NT2/D1 (cell line): ENCODE data around the gene ANGPTL5.

Source experiments
- SUZ12 ChIP-seq: IDR thresholded peaks from 2 replicates; pipeline ENCODE4 v1.6.1; 2011; ENCODE audit not compliant: insufficient read length, insufficient read depth; ENCODE audit errors: extremely low read depth
- YY1 ChIP-seq: IDR thresholded peaks from 2 replicates; pipeline ENCODE4 v1.6.1; 2011; ENCODE audit not compliant: insufficient read length, insufficient read depth
- ZNF274 ChIP-seq: IDR thresholded peaks from 2 replicates; pipeline ENCODE4 v1.6.1; 2011; ENCODE audit warnings: mild to moderate bottlenecking, low read depth, low read length

DNA sequence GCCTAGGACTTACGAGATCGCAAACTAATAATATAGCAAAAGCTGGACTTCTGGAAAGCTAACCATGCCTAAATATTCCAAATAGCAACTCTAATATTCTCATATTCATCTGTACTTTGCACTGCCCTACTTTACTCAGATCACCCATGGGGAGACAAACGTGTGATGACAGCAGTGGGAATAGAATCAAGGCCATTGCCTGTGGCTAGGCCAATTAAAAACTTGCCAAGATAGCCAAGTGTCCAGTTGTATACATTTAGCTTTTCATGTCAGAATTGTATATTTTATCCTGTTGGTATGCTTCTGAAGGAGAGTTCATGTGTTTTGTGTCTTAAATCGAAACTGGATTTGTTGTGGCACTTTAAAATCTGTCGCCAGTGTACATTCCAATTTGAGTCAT lies 2.7 kb downstream of the ANGPTL5 start:
- TF ChIP-seq YY1, result no peak
- TF ChIP-seq SUZ12, result no peak
- no peak for TF ChIP-seq ZNF274
